Caco-2 (cell line): Measurements from ENCODE around the gene FAT1. TPM values are rescaled to one million over a fixed set of nuclear protein-coding genes. Genes with fewer than 3 reads are reported as not detected.

Experiments
- BruUV-seq: library from RNA; stranded (reverse); fragments of 400-500 nt; replicated peaks from 2 replicates; lab custom pipeline; 2021; lab: Mats Ljungman, UMichigan
- CTCF ChIA-PET: fragments of 300-600 bp; sonication (Branson Sonifier 250); formaldehyde crosslinking; loops from one replicate; lab custom pipeline; 2022; ENCODE audit warnings: antibody characterized with exemption; lab: Charles Lee
- POLR2A ChIA-PET: fragments of 300-600 bp; sonication (Branson Sonifier 250); formaldehyde crosslinking; loops from one replicate; lab custom pipeline; 2022; ENCODE audit warnings: antibody characterized with exemption; lab: Charles Lee
- DNase-seq, 2 experiments: peaks; one replicate each; pipeline versions ENCODE4 v3.0.0 to v3.0.0-alpha.2; 2020 to 2022
- H3K27me3 ChIP-seq: replicated peaks from 2 replicates; pipeline ENCODE4 v1.6.0; 2011; ENCODE audit warnings: low read length; ENCODE audit not compliant: control insufficient read depth, insufficient read depth
- H3K36me3 ChIP-seq: 2 replicates; pipeline ENCODE4 v1.5.1; 2011; ENCODE audit warnings: low read length; ENCODE audit not compliant: control insufficient read depth, insufficient read depth
- H3K4me1 ChIP-seq: fragments of 250-450 bp; sonication (Bioruptor Pico); 2 replicates; pipeline ENCODE4 v1.5.1; 2020; ENCODE audit warnings: mild to moderate bottlenecking
- H3K4me3 ChIP-seq: 2 replicates; pipeline ENCODE4 v1.5.1; 2011; ENCODE audit warnings: low read depth, mild to moderate bottlenecking, control low read depth, low read length
- H3K9me3 ChIP-seq: fragments of 250-450 bp; sonication (Bioruptor Pico); 2 replicates; pipeline ENCODE4 v1.5.1; 2020; ENCODE audit warnings: mild to moderate bottlenecking, moderate library complexity
- H3K27ac Mint-ChIP-seq: one replicate; pipeline ENCODE4 v1.8.0; 2022; ENCODE audit warnings: mixed read lengths; ENCODE audit not compliant: unreplicated experiment
- H3K27me3 Mint-ChIP-seq: one replicate; pipeline ENCODE4 v1.8.0; 2022; ENCODE audit warnings: mixed read lengths; ENCODE audit not compliant: insufficient read depth, unreplicated experiment
- H3K36me3 Mint-ChIP-seq: one replicate; pipeline ENCODE4 v1.8.0; 2022; ENCODE audit warnings: mild to moderate bottlenecking, mixed read lengths; ENCODE audit not compliant: insufficient read depth, unreplicated experiment
- H3K4me1 Mint-ChIP-seq: one replicate; pipeline ENCODE4 v1.8.0; 2022; ENCODE audit warnings: low read depth, mixed read lengths; ENCODE audit not compliant: unreplicated experiment
- H3K4me3 Mint-ChIP-seq: one replicate; pipeline ENCODE4 v1.8.0; 2022; ENCODE audit warnings: mild to moderate bottlenecking, moderate library complexity, mixed read lengths; ENCODE audit not compliant: unreplicated experiment
- H3K9me3 Mint-ChIP-seq: one replicate; pipeline ENCODE4 v1.8.0; 2022; ENCODE audit warnings: mixed read lengths; ENCODE audit not compliant: unreplicated experiment
- intact Hi-C: fragments of 100-400 bp; cut with micrococcal nuclease; formaldehyde crosslinking; loops from one replicate; pipeline ENCODE4 v1.10.0; 2022; ENCODE audit not compliant: unreplicated experiment
- total RNA-seq: library from RNA; stranded (reverse); gene quantifications from 2 replicates; pipeline ENCODE4 v1.2.3, GENCODE V29; 2022
- TF ChIP-seq, protein P1 (sequence below), 2 experiments: fragments of 200-600 bp in 1 of 2; IDR thresholded peaks; 1 replicate in 1 of 2; 2 replicates in 1 of 2; pipeline versions ENCODE4 v1.5.1 to v1.8.0; 2011 to 2022; ENCODE audit warnings: antibody characterized with exemption in 1 of 2, control low read depth in 1 of 2, inconsistent platforms in 1 of 2, low read depth in 1 of 2, low read length in 1 of 2, mild to moderate bottlenecking in 1 of 2, moderate library complexity in 1 of 2; ENCODE audit not compliant: insufficient read depth in 1 of 2, severe bottlenecking in 1 of 2, unreplicated experiment in 1 of 2

Gene FAT1
- total RNA-seq, 1 experiment from 2014 or later, result 135 TPM

- Mint-ChIP-seq H3K27me3 (no peaks in the 10 kb centered on the region), H3K9me3 (no peaks in the 10 kb centered on the region), H3K4me3 (no peak overlapping the region), H3K4me1 (peaks cover 4% of the 10 kb centered on the region), H3K27ac (no peak overlapping the region), H3K36me3 (no peaks in the 10 kb centered on the region)
- TF ChIP-seq, protein P1, sequence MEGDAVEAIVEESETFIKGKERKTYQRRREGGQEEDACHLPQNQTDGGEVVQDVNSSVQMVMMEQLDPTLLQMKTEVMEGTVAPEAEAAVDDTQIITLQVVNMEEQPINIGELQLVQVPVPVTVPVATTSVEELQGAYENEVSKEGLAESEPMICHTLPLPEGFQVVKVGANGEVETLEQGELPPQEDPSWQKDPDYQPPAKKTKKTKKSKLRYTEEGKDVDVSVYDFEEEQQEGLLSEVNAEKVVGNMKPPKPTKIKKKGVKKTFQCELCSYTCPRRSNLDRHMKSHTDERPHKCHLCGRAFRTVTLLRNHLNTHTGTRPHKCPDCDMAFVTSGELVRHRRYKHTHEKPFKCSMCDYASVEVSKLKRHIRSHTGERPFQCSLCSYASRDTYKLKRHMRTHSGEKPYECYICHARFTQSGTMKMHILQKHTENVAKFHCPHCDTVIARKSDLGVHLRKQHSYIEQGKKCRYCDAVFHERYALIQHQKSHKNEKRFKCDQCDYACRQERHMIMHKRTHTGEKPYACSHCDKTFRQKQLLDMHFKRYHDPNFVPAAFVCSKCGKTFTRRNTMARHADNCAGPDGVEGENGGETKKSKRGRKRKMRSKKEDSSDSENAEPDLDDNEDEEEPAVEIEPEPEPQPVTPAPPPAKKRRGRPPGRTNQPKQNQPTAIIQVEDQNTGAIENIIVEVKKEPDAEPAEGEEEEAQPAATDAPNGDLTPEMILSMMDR (IDR thresholded peaks at IDR 0.05; ENCODE audit: insufficient read depth in 1 of 2, low read depth in 1 of 2, low read length in 1 of 2, severe bottlenecking in 1 of 2, unreplicated experiment in 1 of 2), result no peak
- Histone ChIP-seq H3K27me3 (no peaks in the 10 kb centered on the region), H3K4me3 (no peak overlapping the region), H3K36me3 (no peaks in the 10 kb centered on the region), H3K4me1 (peaks cover 10% of the 10 kb centered on the region), H3K9me3 (no peaks in the 10 kb centered on the region)
- intact Hi-C loops, result no loop called here
- no peak for DNase-seq
- ChIA-PET POLR2A (no interaction called here), CTCF (no interaction called here)
- BruUV-seq, result no TSS peak
These were observed 17.2 kb upstream of the FAT1 start for GRCh38 chr4:186740822-186741221.

DNA sequence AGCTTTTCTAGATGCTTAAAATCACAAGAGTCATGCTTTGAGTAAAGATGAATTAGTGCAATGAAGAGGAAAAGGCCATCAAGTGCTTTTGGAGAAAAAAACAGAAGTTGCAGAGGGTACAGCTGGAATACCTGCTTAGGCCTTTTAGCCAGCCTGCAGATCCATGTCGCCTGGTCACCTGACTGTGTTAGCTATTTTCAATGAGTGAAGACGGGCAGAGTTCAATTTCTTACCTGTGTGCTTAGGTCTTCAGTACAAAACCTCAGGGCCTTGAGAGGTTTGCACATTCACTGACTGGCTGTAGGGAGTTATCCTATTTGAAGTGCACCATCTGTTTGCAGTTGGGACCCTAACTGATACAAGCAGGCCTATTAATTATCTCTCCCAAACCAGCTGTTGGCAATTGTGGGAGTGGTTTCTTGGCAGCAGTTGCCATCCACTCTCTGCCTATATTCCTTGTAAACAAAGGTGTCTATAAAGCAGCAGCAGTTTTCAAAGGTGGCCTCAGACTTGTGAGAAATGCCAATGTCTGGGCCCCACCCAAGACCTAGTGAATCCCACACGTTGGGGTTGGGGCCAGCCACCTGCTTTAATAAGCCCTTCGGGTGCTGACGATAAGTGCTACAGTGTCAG lies 16.3 kb upstream of the FAT1 start:
- intact Hi-C loops, result no loop called here
- peaks cover 6% of the 10 kb centered on the region for H3K4me1 Mint-ChIP-seq
- BruUV-seq, result no TSS peak
- no peaks in the 10 kb centered on the region for H3K36me3 Mint-ChIP-seq
- no peaks in the 10 kb centered on the region for H3K9me3 ChIP-seq
- POLR2A ChIA-PET, result no interaction called here
- no peak overlapping the region for H3K4me3 ChIP-seq
- H3K9me3 Mint-ChIP-seq, result no peaks in the 10 kb centered on the region
- no peaks in the 10 kb centered on the region for H3K36me3 ChIP-seq
- no peak for DNase-seq
- peaks cover 13% of the 10 kb centered on the region for H3K4me1 ChIP-seq
- H3K4me3 Mint-ChIP-seq, result no peak overlapping the region
- CTCF ChIA-PET, result interaction anchor here (0.8 kb wide), 1 partner anchor 13 kb away, joined by 3 read pairs; no protein-coding TSS in a partner anchor
- TF ChIP-seq, protein P1 (IDR thresholded peaks at IDR 0.05; ENCODE audit: insufficient read depth in 1 of 2, low read depth in 1 of 2, low read length in 1 of 2, severe bottlenecking in 1 of 2, unreplicated experiment in 1 of 2), result no peak
- H3K27me3 ChIP-seq, result no peaks in the 10 kb centered on the region
- no peak overlapping the region for H3K27ac Mint-ChIP-seq
- H3K27me3 Mint-ChIP-seq, result no peaks in the 10 kb centered on the region

DNA sequence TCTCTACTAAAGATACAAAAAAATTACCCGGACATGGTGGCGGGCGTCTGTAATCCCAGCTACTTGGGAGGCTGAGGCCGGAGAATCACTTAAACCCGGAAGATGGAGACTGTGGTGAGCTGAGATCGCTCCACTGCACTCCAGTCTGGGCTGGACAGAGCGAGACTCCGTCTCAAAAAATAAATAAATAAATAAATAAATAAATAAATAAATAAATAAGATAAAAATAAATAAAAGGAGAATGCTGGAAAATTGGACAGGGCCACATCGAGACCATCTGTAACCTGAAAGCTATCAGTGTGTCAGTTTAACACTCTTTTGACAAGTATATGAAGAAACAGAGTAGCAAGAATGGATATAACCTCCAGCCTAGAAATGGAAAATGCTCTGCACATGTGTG lies 15.7 kb upstream of the FAT1 start:
- CTCF ChIA-PET, result interaction anchor here (0.8 kb wide), 1 partner anchor 12 kb away, joined by 3 read pairs; no protein-coding TSS in a partner anchor
- H3K27ac Mint-ChIP-seq, result no peak overlapping the region
- TF ChIP-seq, protein P1 (IDR thresholded peaks at IDR 0.05; ENCODE audit: insufficient read depth in 1 of 2, low read depth in 1 of 2, low read length in 1 of 2, severe bottlenecking in 1 of 2, unreplicated experiment in 1 of 2), result no peak
- POLR2A ChIA-PET, result no interaction called here
- no peaks in the 10 kb centered on the region for H3K36me3 Mint-ChIP-seq
- no peak overlapping the region for H3K4me3 Mint-ChIP-seq
- no peak for DNase-seq
- H3K27me3 ChIP-seq, result no peaks in the 10 kb centered on the region
- H3K9me3 ChIP-seq, result no peaks in the 10 kb centered on the region
- no peak overlapping the region for H3K4me3 ChIP-seq
- H3K27me3 Mint-ChIP-seq, result no peaks in the 10 kb centered on the region
- H3K9me3 Mint-ChIP-seq, result no peaks in the 10 kb centered on the region
- intact Hi-C loops, result no loop called here
- H3K4me1 Mint-ChIP-seq, result peaks cover 6% of the 10 kb centered on the region
- no peaks in the 10 kb centered on the region for H3K36me3 ChIP-seq
- no TSS peak for BruUV-seq
- H3K4me1 ChIP-seq, result peaks cover 13% of the 10 kb centered on the region
